Measurements from ENCODE around the gene CTIF. TPM values are rescaled to one million over a fixed set of nuclear protein-coding genes. Genes with fewer than 3 reads are reported as not detected.
"Not testable (repeated sequence)": the region's sequence is repeated elsewhere in the genome, so short reads cannot be mapped to it uniquely, and the experiment has no call there.

CTIF gene
- total RNA-seq, 1 experiment from 2014 or later, result 3.5 TPM

DNA sequence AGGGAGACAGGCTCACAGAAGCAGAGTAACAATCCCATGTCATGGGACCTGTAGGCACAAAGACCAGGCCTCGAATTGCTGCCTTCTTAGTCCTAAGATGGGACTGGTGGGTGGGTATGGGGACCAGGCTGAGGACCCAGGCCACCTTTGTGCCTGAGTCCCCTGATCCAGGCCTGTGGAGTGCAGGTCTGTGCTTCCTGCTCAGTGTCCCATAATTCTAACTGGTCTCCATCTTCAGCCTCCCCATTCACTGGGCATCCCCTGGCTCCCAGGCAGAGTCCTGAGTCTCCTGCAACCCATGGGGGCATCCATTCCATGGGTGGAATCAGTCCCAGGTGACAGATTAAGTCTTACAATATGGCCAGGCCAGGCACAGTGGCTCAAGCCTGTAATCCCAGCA, 328.0 kb downstream of the CTIF start:
- no peak for DNase-seq (ENCODE audit: low read depth)

- no peak for DNase-seq (ENCODE audit: low read depth)
Measured at GRCh38 chr18:48867978-48868377, 329.1 kb downstream of the CTIF start.

DNA sequence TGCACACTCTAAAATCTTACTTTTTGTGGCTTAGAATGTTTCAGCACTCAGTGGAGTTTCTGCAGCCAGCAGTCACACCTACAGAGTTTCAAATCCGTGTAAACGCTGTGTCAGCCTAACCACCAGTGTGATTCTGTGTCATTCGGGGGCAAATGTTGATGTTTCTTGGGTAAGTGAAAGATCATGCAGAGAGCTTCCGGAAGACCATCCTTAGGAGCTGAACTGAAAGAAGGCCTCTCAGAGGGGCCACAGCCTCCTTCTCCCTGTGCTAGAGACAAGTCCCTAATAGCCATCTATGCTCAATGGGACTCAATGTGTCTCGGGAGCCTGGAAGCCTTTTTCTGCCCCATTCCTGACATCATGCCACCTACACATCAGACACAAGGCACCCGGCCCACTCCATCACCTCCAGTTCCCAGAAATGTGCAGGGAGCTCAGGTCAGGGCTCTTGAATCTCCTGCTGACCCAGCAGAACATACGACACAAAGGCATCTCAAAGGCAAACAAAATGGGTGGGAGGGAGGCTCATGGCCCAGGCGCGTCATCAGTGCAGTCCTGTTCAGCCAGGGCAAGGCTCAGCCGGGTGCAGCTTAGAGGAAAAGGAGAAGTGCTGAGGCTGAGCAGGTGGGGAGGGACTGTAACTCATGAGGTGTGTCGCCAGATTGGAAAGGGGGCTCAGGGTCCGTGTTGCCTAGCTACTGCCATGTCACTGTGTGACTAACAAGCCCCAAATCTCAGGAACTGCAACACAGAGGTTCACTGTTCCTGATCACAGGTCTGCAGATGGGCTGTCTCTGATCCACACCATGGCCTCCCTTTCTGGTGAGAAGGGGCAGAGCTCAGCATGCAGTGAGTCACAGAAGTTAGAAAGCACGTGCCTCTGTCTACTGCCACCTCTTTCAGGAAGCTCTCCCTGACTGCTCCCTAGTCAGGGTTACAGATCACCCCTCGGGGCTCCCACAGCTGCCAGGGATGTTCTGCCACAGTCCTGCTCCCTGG, 329.9 kb downstream of the CTIF start:
- DNase-seq (ENCODE audit: low read depth), result no peak

GRCh38 chr18:48869591-48869990, 330.8 kb downstream of the CTIF start:
- DNase-seq (ENCODE audit: low read depth), result no peak

- not testable (repeated sequence) for DNase-seq (ENCODE audit: low read depth)
Measured at GRCh38 chr18:48870926-48871325, 332.1 kb downstream of the CTIF start.

DNA sequence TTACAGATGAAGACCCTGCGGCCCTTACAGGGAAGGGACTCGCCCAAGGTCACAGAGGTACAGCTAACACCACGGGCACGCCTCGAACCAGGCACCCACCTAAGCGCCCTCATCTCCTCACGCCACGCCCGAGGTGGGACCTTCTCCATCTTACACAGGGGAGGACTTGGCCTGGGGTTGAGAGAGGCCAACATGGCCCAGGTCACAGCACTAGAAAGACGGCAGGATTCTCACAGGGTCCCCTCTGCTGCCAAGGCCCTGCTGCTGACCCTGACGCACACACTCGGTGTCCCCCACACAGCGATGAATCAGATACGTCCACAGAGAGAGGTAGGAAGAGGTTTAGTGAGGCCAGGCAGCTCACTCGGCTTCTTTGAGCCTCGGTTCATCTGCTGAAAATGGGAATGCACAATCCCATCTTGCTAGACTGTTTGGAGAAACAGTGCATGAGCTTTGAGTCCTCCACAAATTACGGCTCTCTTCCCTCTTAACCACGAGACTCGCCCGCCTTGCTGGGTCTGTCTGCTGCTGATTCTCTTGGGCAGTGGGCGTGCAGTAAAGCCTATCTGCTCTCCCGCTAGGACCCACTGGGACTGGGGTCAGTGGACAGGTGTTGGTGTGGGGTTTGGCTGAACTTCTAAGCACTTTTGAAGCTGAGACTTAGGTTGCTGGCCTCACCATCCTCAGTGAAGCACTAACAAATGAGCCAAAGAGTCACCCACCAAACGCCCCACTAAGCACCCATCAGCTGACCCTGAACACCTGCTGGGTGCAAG, 332.7 kb downstream of the CTIF start:
- DNase-seq (ENCODE audit: low read depth), result no peak

DNA sequence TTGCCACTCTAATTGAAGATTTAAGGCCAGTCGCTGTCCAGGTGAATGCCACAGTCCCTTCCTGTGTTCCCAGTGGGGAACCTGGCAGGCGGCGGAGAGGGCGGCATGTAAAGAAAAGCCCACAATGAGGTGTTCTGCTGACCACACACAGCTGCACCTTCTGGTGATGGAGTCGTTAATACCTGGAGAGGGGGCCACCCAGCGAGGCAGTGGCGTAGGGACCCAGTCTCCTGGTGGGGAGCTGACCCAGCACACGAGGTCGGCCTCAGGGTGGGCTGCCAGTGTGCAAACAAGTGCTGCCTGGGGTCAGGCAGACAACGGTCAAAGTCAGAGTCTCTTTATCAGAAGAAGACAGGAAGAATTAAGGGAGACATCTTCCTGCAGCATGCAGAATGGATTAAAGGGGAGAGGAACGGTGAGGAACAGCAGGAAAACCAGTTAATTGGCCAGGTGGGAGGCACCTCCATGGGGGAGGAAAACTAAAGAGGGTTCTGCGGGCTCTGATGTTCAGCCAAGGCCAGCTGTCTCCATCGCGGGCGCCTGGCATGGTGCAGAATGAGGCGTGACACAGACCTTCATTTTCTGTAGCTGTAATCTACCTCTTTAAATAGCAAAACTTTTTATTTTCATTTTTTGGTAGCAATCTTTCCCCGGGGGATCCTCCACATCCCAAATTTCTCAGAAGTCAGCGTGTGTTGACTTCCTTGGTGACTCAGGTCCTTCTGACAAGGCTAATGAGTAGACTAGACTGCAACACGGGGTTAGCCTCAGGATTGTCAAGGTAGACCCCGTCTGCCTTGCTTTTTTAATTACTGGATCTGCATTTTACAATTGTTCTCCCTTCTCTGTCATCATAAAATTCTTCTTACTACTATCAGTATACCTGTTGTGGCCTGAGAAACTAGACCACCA, 333.7 kb downstream of the CTIF start:
- DNase-seq (ENCODE audit: low read depth), result peak; percentile 65

DNA sequence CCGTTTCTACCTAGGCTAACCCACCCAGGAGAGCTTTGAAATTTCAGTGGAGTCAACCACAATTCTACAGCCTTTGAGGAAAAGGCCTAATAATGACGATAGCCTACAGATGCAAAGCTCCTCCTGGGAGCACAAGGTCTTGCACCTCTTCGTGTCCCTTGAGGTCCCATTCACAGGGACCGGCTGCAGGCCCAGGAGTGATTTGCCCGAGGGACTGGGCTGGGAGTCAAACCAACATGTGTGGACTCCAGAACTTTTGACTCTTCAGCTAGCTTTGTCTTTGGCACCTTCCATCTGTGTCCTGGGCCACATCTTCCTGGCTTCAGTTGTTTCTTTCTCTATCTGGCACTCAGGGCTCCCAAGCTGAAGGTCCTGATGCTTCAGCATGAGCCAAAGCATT, 335.4 kb downstream of the CTIF start:
- DNase-seq (ENCODE audit: low read depth), result peak; percentile 51

- DNase-seq (ENCODE audit: low read depth), result no peak
Measured at GRCh38 chr18:48874701-48875162, 335.9 kb downstream of the CTIF start.

- DNase-seq (ENCODE audit: low read depth), result no peak
Measured at GRCh38 chr18:48875314-48875941, 336.6 kb downstream of the CTIF start.

DNA sequence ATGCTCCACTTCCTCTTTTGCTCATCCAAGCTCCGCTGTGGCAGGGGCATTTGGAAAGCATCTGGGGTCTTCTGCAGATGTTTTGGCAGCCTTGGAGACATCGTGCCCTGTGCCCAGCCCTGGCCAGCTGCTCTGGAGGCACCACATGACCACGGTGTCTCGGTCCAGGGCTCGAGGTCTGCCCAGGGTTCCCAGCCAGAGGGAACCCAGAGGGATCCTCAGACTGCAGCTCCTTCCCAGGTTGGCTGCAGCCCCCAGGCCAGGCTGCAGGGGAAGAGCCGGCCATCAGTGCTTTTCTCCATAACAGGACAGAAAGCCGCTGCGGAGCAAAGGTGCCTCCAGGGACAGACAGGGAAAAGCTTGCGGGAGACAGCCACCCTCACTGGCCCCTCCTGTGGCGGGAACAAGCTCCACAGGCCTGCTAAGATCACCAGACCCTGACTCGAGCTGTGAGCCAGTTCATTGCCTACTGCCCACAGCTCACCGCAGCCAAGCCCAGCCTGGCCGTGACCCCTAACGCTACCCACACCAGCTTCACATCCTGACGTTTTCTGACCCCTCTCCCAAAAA, 337.2 kb downstream of the CTIF start:
- no peak for DNase-seq (ENCODE audit: low read depth)

GRCh38 chr18:48876590-48876989, 337.8 kb downstream of the CTIF start:
- no peak for DNase-seq (ENCODE audit: low read depth)

- DNase-seq (ENCODE audit: low read depth), result no peak
Measured at GRCh38 chr18:48877941-48878340, 339.1 kb downstream of the CTIF start.

- DNase-seq (ENCODE audit: low read depth), result no peak
Measured at GRCh38 chr18:48878471-48878870, 339.6 kb downstream of the CTIF start.

DNA sequence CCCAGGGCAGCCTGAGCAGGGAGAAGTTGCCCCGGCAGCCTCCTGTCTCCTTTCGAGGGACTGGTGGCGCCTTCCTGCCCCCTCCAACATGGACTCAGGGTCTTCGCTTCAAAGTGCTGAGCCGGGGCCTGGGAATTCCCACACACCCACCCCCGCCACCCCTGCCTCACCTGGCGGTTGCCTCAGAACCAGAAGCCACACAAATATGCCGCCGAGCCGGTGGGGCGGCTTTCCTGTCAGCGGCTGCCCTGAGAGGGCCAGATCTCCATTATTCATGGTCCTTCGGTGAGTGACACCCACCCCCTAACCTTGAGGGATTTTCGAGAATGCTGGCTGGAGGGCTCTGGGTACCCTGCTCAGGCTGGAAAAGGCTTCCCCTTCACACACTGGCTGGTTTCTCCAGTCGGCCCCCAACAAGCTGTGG, 340.2 kb downstream of the CTIF start:
- DNase-seq (ENCODE audit: low read depth), result no peak

- no peak for DNase-seq (ENCODE audit: low read depth)
Measured at GRCh38 chr18:48880931-48881330, 342.1 kb downstream of the CTIF start.

GRCh38 chr18:48882379-48882778, 343.5 kb downstream of the CTIF start:
- no peak for DNase-seq (ENCODE audit: low read depth)

GRCh38 chr18:48884306-48884705, 345.5 kb downstream of the CTIF start:
- DNase-seq (ENCODE audit: low read depth), result no peak

- no peak for DNase-seq (ENCODE audit: low read depth)
Measured at GRCh38 chr18:48884771-48885170, 345.9 kb downstream of the CTIF start.

GRCh38 chr18:48885266-48885923, 346.6 kb downstream of the CTIF start:
- DNase-seq (ENCODE audit: low read depth), result no peak
